HEK293 (cell line): Measurements from ENCODE around the gene ITGA8.

Experiments
- CTCF ChIA-PET: fragments of 350-600 bp; formaldehyde crosslinking; extraction: SDS; loops from one replicate; lab custom pipeline; 2021; ENCODE audit warnings: antibody characterized with exemption; lab: Yijun Ruan, JAX
- POLR2A ChIA-PET: fragments of 300-600 bp; formaldehyde crosslinking; extraction: SDS; loops from one replicate; lab custom pipeline; 2020; ENCODE audit warnings: antibody characterized with exemption, inconsistent platforms; lab: Yijun Ruan, JAX
- H3K27ac ChIP-seq: fragments of 200-500 bp; sonication (Bioruptor generic); 2 replicates; pipeline ENCODE4 v1.5.1; 2014; ENCODE audit warnings: low read depth, low read length, control low read depth, inconsistent platforms; ENCODE audit errors: extremely low read depth
- H3K36me3 ChIP-seq, 2 experiments: fragments of 200-500 bp in 1 of 2; sonication (Bioruptor generic) in 1 of 2; 1 replicate in 1 of 2; 2 replicates in 1 of 2; pipeline ENCODE4 v1.5.1; 2014 to 2017; ENCODE audit warnings: inconsistent platforms in 2 of 2, low read length in 2 of 2; ENCODE audit not compliant: control insufficient read depth in 2 of 2, insufficient read depth in 1 of 2
- H3K4me1 ChIP-seq: fragments of 200-500 bp; sonication (Bioruptor generic); 2 replicates; pipeline ENCODE4 v1.5.1; 2014; ENCODE audit warnings: mild to moderate bottlenecking, low read length, inconsistent platforms; ENCODE audit not compliant: control insufficient read depth, insufficient read depth
- H3K4me3 ChIP-seq: 2 replicates; pipeline ENCODE4 v1.5.1; 2011; ENCODE audit warnings: low read depth, mild to moderate bottlenecking, control low read depth, low read length, moderate library complexity
- H3K9me3 ChIP-seq: fragments of 200-500 bp; sonication (Bioruptor generic); 2 replicates; pipeline ENCODE4 v1.5.1; 2014; ENCODE audit warnings: low read depth, low read length, inconsistent platforms; ENCODE audit not compliant: control insufficient read depth, insufficient read depth
- GLI2 ChIP-seq: fragments of 450-650 bp; formaldehyde crosslinking; IDR thresholded peaks from 2 replicates; pipeline ENCODE4; 2017; ENCODE audit warnings: missing biosample characterization, missing genetic modification characterization, low read depth, borderline replicate concordance
- KLF10 ChIP-seq: fragments of 450-650 bp; IDR thresholded peaks from 2 replicates; pipeline ENCODE4 v1.5.1; 2018; ENCODE audit warnings: missing biosample characterization, mild to moderate bottlenecking, missing genetic modification characterization
- KLF16 ChIP-seq: fragments of 450-650 bp; formaldehyde crosslinking; IDR thresholded peaks from 2 replicates; pipeline ENCODE4 v1.5.1; 2017; ENCODE audit warnings: missing biosample characterization, missing genetic modification characterization
- KLF8 ChIP-seq: fragments of 450-650 bp; formaldehyde crosslinking; IDR thresholded peaks from 2 replicates; pipeline ENCODE4 v1.5.1; 2016; ENCODE audit warnings: missing biosample characterization, missing genetic modification characterization
- MZF1 ChIP-seq: fragments of 450-650 bp; formaldehyde crosslinking; IDR thresholded peaks from 2 replicates; pipeline ENCODE4 v1.5.1; 2017; ENCODE audit warnings: missing biosample characterization, missing genetic modification characterization, borderline replicate concordance
- OSR2 ChIP-seq: fragments of 450-650 bp; formaldehyde crosslinking; IDR thresholded peaks from 2 replicates; pipeline ENCODE4 v1.5.1; 2016; ENCODE audit warnings: missing biosample characterization, missing genetic modification characterization
- PRDM2 ChIP-seq: fragments of 450-650 bp; formaldehyde crosslinking; IDR thresholded peaks from 2 replicates; pipeline ENCODE4 v1.5.1; 2016; ENCODE audit warnings: missing biosample characterization, missing genetic modification characterization, borderline replicate concordance
- ZNF202 ChIP-seq: fragments of 450-650 bp; formaldehyde crosslinking; IDR thresholded peaks from 2 replicates; pipeline ENCODE4 v1.5.1; 2016; ENCODE audit warnings: missing biosample characterization, missing genetic modification characterization, borderline replicate concordance
- ZNF214 ChIP-seq: fragments of 450-650 bp; formaldehyde crosslinking; IDR thresholded peaks from 2 replicates; pipeline ENCODE4 v1.5.1; 2017; ENCODE audit warnings: missing biosample characterization, mild to moderate bottlenecking, missing genetic modification characterization, borderline replicate concordance
- ZNF248 ChIP-seq: fragments of 450-650 bp; formaldehyde crosslinking; IDR thresholded peaks from 2 replicates; pipeline ENCODE4 v1.5.1; 2017; ENCODE audit warnings: missing biosample characterization, missing genetic modification characterization
- ZNF266 ChIP-seq: fragments of 450-650 bp; formaldehyde crosslinking; IDR thresholded peaks from 2 replicates; pipeline ENCODE4 v1.5.1; 2016; ENCODE audit warnings: missing biosample characterization, missing genetic modification characterization, low read depth
- ZNF350 ChIP-seq: fragments of 450-650 bp; formaldehyde crosslinking; IDR thresholded peaks from 2 replicates; pipeline ENCODE4 v1.5.0; 2017; ENCODE audit warnings: missing biosample characterization, mild to moderate bottlenecking, missing genetic modification characterization
- ZNF37A ChIP-seq: fragments of 450-650 bp; IDR thresholded peaks from 2 replicates; pipeline ENCODE4 v1.5.1; 2018; ENCODE audit warnings: missing biosample characterization, missing genetic modification characterization
- ZNF404 ChIP-seq: fragments of 450-650 bp; formaldehyde crosslinking; IDR thresholded peaks from 2 replicates; pipeline ENCODE4 v1.5.1; 2017; ENCODE audit warnings: missing biosample characterization, missing genetic modification characterization
- ZNF501 ChIP-seq: fragments of 450-650 bp; formaldehyde crosslinking; IDR thresholded peaks from 2 replicates; pipeline ENCODE4 v1.5.1; 2016; ENCODE audit warnings: missing biosample characterization, missing genetic modification characterization
- ZNF626 ChIP-seq: fragments of 450-650 bp; sonication (Bioruptor Pico); formaldehyde crosslinking; IDR thresholded peaks from 2 replicates; pipeline ENCODE4 v1.5.1; 2018; ENCODE audit warnings: missing biosample characterization, missing genetic modification characterization, inconsistent platforms
- ZNF677 ChIP-seq: fragments of 450-650 bp; IDR thresholded peaks from 2 replicates; pipeline ENCODE4 v1.5.0; 2018; ENCODE audit warnings: missing biosample characterization, mild to moderate bottlenecking, missing genetic modification characterization, moderate library complexity
- ZNF777 ChIP-seq: fragments of 450-650 bp; formaldehyde crosslinking; IDR thresholded peaks from 2 replicates; pipeline ENCODE4 v1.5.1; 2017; ENCODE audit warnings: missing biosample characterization, missing genetic modification characterization, borderline replicate concordance
- ZNF792 ChIP-seq: fragments of 450-650 bp; formaldehyde crosslinking; IDR thresholded peaks from 2 replicates; pipeline ENCODE4 v1.5.1; 2016; ENCODE audit warnings: missing biosample characterization, missing genetic modification characterization
- TF ChIP-seq, protein P1 (sequence below): fragments of 450-650 bp; formaldehyde crosslinking; conservative IDR thresholded peaks from 2 replicates; pipeline ENCODE4 v1.5.1; 2016; ENCODE audit warnings: low read depth, missing biosample characterization, missing genetic modification characterization
- TF ChIP-seq, protein P2 (sequence below): fragments of 450-650 bp; formaldehyde crosslinking; IDR thresholded peaks from 2 replicates; pipeline ENCODE4 v1.5.1; 2016; ENCODE audit warnings: missing biosample characterization, missing genetic modification characterization
- TF ChIP-seq, protein P3 (sequence below): fragments of 450-650 bp; formaldehyde crosslinking; IDR thresholded peaks from 2 replicates; pipeline ENCODE4 v1.5.1; 2016; ENCODE audit warnings: missing biosample characterization, missing genetic modification characterization
- TF ChIP-seq, protein P4 (sequence below): IDR thresholded peaks from 2 replicates; pipeline ENCODE4 v1.6.1; 2011; ENCODE audit warnings: mild to moderate bottlenecking, low read depth, low read length, borderline replicate concordance

The ITGA8 gene

DNA sequence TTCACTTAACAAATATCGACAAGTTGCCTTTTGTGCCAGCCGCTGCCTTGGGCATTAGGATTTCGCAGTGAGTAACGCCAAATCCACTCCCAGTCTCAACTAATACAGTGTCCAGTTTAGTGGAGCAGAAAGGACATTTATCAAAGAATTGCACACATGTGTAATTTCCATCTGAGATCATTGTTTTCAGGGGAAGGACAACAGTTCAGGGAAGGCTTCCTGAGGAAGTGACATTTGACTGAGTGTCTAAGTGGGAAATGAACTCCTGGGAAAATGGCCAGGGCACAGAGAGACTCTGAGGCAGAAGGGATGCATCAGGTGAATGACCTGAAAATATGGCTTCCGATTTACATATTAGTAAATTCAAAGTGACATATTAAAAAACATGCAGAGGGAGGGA lies 89.4 kb downstream of the ITGA8 start (continued):
- no peak for TF ChIP-seq PRDM2 (tag by site-specific recombination)
- TF ChIP-seq KLF8 (tag by site-specific recombination): no peak
- TF ChIP-seq, protein P1, sequence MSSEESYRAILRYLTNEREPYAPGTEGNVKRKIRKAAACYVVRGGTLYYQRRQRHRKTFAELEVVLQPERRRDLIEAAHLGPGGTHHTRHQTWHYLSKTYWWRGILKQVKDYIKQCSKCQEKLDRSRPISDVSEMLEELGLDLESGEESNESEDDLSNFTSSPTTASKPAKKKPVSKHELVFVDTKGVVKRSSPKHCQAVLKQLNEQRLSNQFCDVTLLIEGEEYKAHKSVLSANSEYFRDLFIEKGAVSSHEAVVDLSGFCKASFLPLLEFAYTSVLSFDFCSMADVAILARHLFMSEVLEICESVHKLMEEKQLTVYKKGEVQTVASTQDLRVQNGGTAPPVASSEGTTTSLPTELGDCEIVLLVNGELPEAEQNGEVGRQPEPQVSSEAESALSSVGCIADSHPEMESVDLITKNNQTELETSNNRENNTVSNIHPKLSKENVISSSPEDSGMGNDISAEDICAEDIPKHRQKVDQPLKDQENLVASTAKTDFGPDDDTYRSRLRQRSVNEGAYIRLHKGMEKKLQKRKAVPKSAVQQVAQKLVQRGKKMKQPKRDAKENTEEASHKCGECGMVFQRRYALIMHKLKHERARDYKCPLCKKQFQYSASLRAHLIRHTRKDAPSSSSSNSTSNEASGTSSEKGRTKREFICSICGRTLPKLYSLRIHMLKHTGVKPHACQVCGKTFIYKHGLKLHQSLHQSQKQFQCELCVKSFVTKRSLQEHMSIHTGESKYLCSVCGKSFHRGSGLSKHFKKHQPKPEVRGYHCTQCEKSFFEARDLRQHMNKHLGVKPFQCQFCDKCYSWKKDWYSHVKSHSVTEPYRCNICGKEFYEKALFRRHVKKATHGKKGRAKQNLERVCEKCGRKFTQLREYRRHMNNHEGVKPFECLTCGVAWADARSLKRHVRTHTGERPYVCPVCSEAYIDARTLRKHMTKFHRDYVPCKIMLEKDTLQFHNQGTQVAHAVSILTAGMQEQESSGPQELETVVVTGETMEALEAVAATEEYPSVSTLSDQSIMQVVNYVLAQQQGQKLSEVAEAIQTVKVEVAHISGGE (tag by site-specific recombination): no peak
- no peak for TF ChIP-seq ZNF792 (tag by site-specific recombination)
- TF ChIP-seq, protein P2, sequence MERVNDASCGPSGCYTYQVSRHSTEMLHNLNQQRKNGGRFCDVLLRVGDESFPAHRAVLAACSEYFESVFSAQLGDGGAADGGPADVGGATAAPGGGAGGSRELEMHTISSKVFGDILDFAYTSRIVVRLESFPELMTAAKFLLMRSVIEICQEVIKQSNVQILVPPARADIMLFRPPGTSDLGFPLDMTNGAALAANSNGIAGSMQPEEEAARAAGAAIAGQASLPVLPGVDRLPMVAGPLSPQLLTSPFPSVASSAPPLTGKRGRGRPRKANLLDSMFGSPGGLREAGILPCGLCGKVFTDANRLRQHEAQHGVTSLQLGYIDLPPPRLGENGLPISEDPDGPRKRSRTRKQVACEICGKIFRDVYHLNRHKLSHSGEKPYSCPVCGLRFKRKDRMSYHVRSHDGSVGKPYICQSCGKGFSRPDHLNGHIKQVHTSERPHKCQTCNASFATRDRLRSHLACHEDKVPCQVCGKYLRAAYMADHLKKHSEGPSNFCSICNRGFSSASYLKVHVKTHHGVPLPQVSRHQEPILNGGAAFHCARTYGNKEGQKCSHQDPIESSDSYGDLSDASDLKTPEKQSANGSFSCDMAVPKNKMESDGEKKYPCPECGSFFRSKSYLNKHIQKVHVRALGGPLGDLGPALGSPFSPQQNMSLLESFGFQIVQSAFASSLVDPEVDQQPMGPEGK (tag by site-specific recombination): no peak
- TF ChIP-seq OSR2 (tag by site-specific recombination): no peak
- TF ChIP-seq, protein P3, sequence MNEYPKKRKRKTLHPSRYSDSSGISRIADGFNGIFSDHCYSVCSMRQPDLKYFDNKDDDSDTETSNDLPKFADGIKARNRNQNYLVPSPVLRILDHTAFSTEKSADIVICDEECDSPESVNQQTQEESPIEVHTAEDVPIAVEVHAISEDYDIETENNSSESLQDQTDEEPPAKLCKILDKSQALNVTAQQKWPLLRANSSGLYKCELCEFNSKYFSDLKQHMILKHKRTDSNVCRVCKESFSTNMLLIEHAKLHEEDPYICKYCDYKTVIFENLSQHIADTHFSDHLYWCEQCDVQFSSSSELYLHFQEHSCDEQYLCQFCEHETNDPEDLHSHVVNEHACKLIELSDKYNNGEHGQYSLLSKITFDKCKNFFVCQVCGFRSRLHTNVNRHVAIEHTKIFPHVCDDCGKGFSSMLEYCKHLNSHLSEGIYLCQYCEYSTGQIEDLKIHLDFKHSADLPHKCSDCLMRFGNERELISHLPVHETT (tag by site-specific recombination): no peak
- no peak for TF ChIP-seq ZNF350
- TF ChIP-seq, all 188 proteins: peak for 0

GRCh38 chr10:15627617-15628196 lies 92.0 kb downstream of the ITGA8 start:
- ChIA-PET POLR2A (no interaction called here), CTCF (no interaction called here)
- no peaks in the 10 kb centered on the region for H3K9me3 ChIP-seq
- no peaks in the 10 kb centered on the region for H3K36me3 ChIP-seq
- no peak overlapping the region for H3K4me3 ChIP-seq
- no peak overlapping the region for H3K27ac ChIP-seq
- no peaks in the 10 kb centered on the region for H3K4me1 ChIP-seq
- TF ChIP-seq ZNF37A (tag by site-specific recombination) (no peak), ZNF214 (tag by site-specific recombination) (no peak), ZNF792 (tag by site-specific recombination) (no peak), MZF1 (tag by site-specific recombination) (no peak), ZNF626 (tag by site-specific recombination) (no peak), KLF10 (tag by site-specific recombination) (no peak), ZNF501 (tag by site-specific recombination) (no peak), ZNF777 (tag by site-specific recombination) (no peak), KLF16 (tag by site-specific recombination) (no peak), ZNF202 (tag by site-specific recombination) (no peak), GLI2 (tag by site-specific recombination) (no peak), ZNF677 (tag by site-specific recombination) (no peak), ZNF266 (tag by site-specific recombination) (no peak), ZNF248 (no peak), ZNF404 (no peak)
- TF ChIP-seq, protein P4, sequence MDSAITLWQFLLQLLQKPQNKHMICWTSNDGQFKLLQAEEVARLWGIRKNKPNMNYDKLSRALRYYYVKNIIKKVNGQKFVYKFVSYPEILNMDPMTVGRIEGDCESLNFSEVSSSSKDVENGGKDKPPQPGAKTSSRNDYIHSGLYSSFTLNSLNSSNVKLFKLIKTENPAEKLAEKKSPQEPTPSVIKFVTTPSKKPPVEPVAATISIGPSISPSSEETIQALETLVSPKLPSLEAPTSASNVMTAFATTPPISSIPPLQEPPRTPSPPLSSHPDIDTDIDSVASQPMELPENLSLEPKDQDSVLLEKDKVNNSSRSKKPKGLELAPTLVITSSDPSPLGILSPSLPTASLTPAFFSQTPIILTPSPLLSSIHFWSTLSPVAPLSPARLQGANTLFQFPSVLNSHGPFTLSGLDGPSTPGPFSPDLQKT: no peak
